Esophagus muscularis mucosa (tissue), 3 donors: ENCODE results near the gene LDHD.

Source experiments
- POLR2AphosphoS5 ChIP-seq, 2 donors: sonication (generic); formaldehyde crosslinking; IDR thresholded peaks; one replicate each; pipeline ENCODE4 v1.6.1; 2017; ENCODE audit warnings: antibody characterized with exemption in 2 of 2
- TF ChIP-seq, protein P1 (sequence below), 3 experiments: fragments of 200-600 bp in 2 of 3; fragments of 450-650 bp in 1 of 3; sonication (generic) in 2 of 3; IDR thresholded peaks; one replicate each; pipeline ENCODE4 v1.5.1; 2017 to 2019; ENCODE audit warnings: antibody characterized with exemption in 3 of 3, mild to moderate bottlenecking in 2 of 3, moderate library complexity in 1 of 3

DNA sequence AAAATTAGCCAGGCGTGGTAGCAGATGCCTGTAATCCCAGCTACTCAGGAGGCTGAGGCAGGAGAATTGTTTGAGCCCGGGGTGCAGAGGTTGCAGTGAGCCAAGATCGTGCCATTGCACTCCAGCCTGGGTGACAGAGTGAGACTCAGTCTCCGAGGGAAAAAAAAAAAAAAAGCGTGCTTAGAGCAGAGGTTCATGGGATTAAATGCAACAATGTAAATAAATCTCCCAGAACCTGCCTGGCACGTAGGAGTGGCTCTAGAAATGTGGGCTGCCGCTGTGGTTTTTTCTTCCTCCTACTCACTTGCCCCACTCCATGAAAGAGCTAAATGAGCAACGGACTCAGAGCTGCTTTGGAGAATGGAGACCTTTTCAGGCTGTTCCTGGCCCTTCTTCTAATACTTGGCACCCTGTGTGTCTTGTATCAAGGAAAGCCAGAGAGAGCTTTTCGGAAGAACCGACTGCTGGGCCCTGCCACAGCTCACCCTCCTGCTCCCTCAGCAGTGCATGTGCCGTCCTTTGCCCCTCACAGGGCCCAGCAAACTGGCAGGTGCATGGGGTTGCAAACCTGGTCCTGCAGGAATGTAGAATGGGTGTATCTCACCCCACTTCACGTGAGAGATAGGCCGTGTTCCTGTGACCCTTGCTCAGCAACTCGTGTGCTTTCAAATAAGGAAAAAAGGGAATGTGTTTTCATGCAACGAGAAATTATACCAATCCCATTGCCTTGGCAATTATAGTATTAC is 52.0 kb downstream of the LDHD start:
- TF ChIP-seq, protein P1, sequence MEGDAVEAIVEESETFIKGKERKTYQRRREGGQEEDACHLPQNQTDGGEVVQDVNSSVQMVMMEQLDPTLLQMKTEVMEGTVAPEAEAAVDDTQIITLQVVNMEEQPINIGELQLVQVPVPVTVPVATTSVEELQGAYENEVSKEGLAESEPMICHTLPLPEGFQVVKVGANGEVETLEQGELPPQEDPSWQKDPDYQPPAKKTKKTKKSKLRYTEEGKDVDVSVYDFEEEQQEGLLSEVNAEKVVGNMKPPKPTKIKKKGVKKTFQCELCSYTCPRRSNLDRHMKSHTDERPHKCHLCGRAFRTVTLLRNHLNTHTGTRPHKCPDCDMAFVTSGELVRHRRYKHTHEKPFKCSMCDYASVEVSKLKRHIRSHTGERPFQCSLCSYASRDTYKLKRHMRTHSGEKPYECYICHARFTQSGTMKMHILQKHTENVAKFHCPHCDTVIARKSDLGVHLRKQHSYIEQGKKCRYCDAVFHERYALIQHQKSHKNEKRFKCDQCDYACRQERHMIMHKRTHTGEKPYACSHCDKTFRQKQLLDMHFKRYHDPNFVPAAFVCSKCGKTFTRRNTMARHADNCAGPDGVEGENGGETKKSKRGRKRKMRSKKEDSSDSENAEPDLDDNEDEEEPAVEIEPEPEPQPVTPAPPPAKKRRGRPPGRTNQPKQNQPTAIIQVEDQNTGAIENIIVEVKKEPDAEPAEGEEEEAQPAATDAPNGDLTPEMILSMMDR (IDR thresholded peaks at IDR 0.05): no peak
- no peak for TF ChIP-seq POLR2AphosphoS5 (IDR thresholded peaks at IDR 0.05)
